Measurements from ENCODE around the gene WIPF1. TPM values are rescaled to one million over a fixed set of nuclear protein-coding genes. Genes with fewer than 3 reads are reported as not detected.

WIPF1 gene
- polyA plus RNA-seq, 1 donor (not counting 4 experiments of a cell fraction or from before 2014, with no cell fraction given) = 0.16 TPM

- Histone ChIP-seq H3K4me1 (ENCODE audit: control insufficient read depth, extremely low read depth, insufficient read depth, low read length) (no peaks in the 10 kb centered on the region), H3K27me3 (ENCODE audit: control insufficient read depth, extremely low read depth, insufficient read depth, low read length) (peaks cover 3% of the 10 kb centered on the region), H3K36me3 (ENCODE audit: control insufficient read depth in 2 of 2, extremely low read depth in 1 of 2, insufficient read depth in 2 of 2, low read length in 2 of 2) (no peaks in the 10 kb centered on the region), H3K4me3 (ENCODE audit: control insufficient read depth in 2 of 3, extremely low read depth in 1 of 3, insufficient read depth in 2 of 3, low read depth in 1 of 3, low read length in 3 of 3) (no peak overlapping the region), H3K9me1 (ENCODE audit: control insufficient read depth, extremely low read depth, insufficient read depth, low read length) (no peaks in the 10 kb centered on the region), H3K27ac (ENCODE audit: control insufficient read depth, insufficient read depth, low read length) (no peak overlapping the region), H3K9ac (ENCODE audit: control insufficient read depth, extremely low read depth, insufficient read depth, low read length) (no peak overlapping the region), H3K9me3 (ENCODE audit: control insufficient read depth, low read depth, low read length) (no peaks in the 10 kb centered on the region), H3K4me2 (ENCODE audit: control insufficient read depth, extremely low read depth, insufficient read depth, low read depth, low read length) (no peak overlapping the region), H4K20me1 (ENCODE audit: control insufficient read depth, extremely low read depth, insufficient read depth, low read length) (no peaks in the 10 kb centered on the region), H3K79me2 (ENCODE audit: control insufficient read depth, insufficient read depth, low read length) (no peaks in the 10 kb centered on the region), H2AFZ (ENCODE audit: control insufficient read depth, low read length) (no peak overlapping the region)
- TF ChIP-seq CTCF (optimal IDR thresholded peaks at IDR 0.05 in 1 of 3, IDR thresholded peaks at IDR 0.05 in 1 of 3, conservative IDR thresholded peaks at IDR 0.05 in 1 of 3; ENCODE audit: extremely low read depth in 1 of 3, insufficient read depth in 2 of 3, low read length in 3 of 3) (no peak), EZH2 (IDR thresholded peaks at IDR 0.05; ENCODE audit: low read length) (no peak)
- DNase-seq (ENCODE audit: low read depth, low spot score) (no peak), FAIRE-seq (no peak)
- dilution Hi-C loops (cut with MboI; ENCODE audit: extremely low pct_ligation_motif_present, low sequenced_read_pairs) = no loop called here
Observed at GRCh38 chr2:174624895-174625430, 27.4 kb upstream of the WIPF1 start.

DNA sequence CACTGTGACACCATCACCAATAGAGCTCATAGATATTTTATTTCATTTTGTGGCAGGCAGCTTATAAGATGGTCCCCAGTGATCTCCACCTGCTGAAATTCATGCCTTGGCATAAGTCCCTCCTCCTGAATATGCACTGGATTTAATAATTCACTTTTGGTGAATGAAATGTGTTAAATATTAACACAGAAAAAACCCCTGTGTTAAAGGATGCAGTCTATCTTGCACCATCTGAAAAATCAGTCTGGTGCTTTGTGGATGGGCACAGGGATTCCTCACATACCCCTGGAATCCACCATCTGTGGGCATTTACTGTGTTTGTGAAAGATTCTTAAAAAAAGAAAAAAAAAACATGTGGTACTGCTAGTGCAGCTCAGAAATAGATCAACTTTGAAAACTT is 26.1 kb upstream of the WIPF1 start:
- Histone ChIP-seq H3K27ac (ENCODE audit: control insufficient read depth, insufficient read depth, low read length) (no peak overlapping the region), H3K9me3 (ENCODE audit: control insufficient read depth, low read depth, low read length) (no peaks in the 10 kb centered on the region), H2AFZ (ENCODE audit: control insufficient read depth, low read length) (no peak overlapping the region), H4K20me1 (ENCODE audit: control insufficient read depth, extremely low read depth, insufficient read depth, low read length) (no peaks in the 10 kb centered on the region), H3K9me1 (ENCODE audit: control insufficient read depth, extremely low read depth, insufficient read depth, low read length) (no peaks in the 10 kb centered on the region), H3K4me3 (ENCODE audit: control insufficient read depth in 2 of 3, extremely low read depth in 1 of 3, insufficient read depth in 2 of 3, low read depth in 1 of 3, low read length in 3 of 3) (no peak overlapping the region), H3K4me1 (ENCODE audit: control insufficient read depth, extremely low read depth, insufficient read depth, low read length) (no peaks in the 10 kb centered on the region), H3K36me3 (ENCODE audit: control insufficient read depth in 2 of 2, extremely low read depth in 1 of 2, insufficient read depth in 2 of 2, low read length in 2 of 2) (no peaks in the 10 kb centered on the region), H3K27me3 (ENCODE audit: control insufficient read depth, extremely low read depth, insufficient read depth, low read length) (peaks cover 3% of the 10 kb centered on the region), H3K4me2 (ENCODE audit: control insufficient read depth, extremely low read depth, insufficient read depth, low read depth, low read length) (no peak overlapping the region), H3K9ac (ENCODE audit: control insufficient read depth, extremely low read depth, insufficient read depth, low read length) (no peak overlapping the region), H3K79me2 (ENCODE audit: control insufficient read depth, insufficient read depth, low read length) (no peaks in the 10 kb centered on the region)
- dilution Hi-C loops (cut with MboI; ENCODE audit: extremely low pct_ligation_motif_present, low sequenced_read_pairs) = no loop called here
- FAIRE-seq (no peak), DNase-seq (ENCODE audit: low read depth, low spot score) (no peak)
- no peak for TF ChIP-seq EZH2 (IDR thresholded peaks at IDR 0.05; ENCODE audit: low read length)
- no peak for TF ChIP-seq CTCF (optimal IDR thresholded peaks at IDR 0.05 in 1 of 3, IDR thresholded peaks at IDR 0.05 in 1 of 3, conservative IDR thresholded peaks at IDR 0.05 in 1 of 3; ENCODE audit: extremely low read depth in 1 of 3, insufficient read depth in 2 of 3, low read length in 3 of 3)

All from keratinocyte (primary cell).